GM21825 (cell line): ENCODE data around the gene PPP2R5E.

Experiments
- ATAC-seq: cut with Tn5 transposase; IDR thresholded peaks from one replicate; pipeline ENCODE4 v1.9.1; 2021; ENCODE audit warnings: mild to moderate bottlenecking, moderate library complexity; ENCODE audit not compliant: unreplicated experiment

Gene PPP2R5E

GRCh38 chr14:63474844-63475243, 68.3 kb downstream of the PPP2R5E start:
- no peak for ATAC-seq

- no peak for ATAC-seq
Measured at GRCh38 chr14:63474111-63474510, 69.1 kb downstream of the PPP2R5E start.

- ATAC-seq: no peak
Measured at GRCh38 chr14:63472986-63473788, 70.0 kb downstream of the PPP2R5E start.

GRCh38 chr14:63470962-63471793, 72.0 kb downstream of the PPP2R5E start:
- peak; percentile 79 for ATAC-seq

GRCh38 chr14:63468294-63468693, 74.9 kb downstream of the PPP2R5E start:
- ATAC-seq: no peak

- ATAC-seq: no peak
Measured at GRCh38 chr14:63467440-63468072, 75.6 kb downstream of the PPP2R5E start.

- ATAC-seq: no peak
Measured at GRCh38 chr14:63465347-63465746, 77.8 kb downstream of the PPP2R5E start.

GRCh38 chr14:63460680-63461369, 82.4 kb downstream of the PPP2R5E start:
- no peak for ATAC-seq

GRCh38 chr14:63459738-63460137, 83.4 kb downstream of the PPP2R5E start:
- ATAC-seq: no peak

GRCh38 chr14:63457498-63457897, 85.7 kb downstream of the PPP2R5E start:
- no peak for ATAC-seq

GRCh38 chr14:63454863-63455622, 88.1 kb downstream of the PPP2R5E start:
- ATAC-seq: peak; percentile 61

- peak; percentile 11 for ATAC-seq
Measured at GRCh38 chr14:63454436-63454835, 88.7 kb downstream of the PPP2R5E start.

- ATAC-seq: no peak
Measured at GRCh38 chr14:63453443-63453936, 89.7 kb downstream of the PPP2R5E start.

- no peak for ATAC-seq
Measured at GRCh38 chr14:63452796-63453195, 90.4 kb downstream of the PPP2R5E start.

- no peak for ATAC-seq
Measured at GRCh38 chr14:63448841-63449240, 94.3 kb downstream of the PPP2R5E start.

GRCh38 chr14:63444588-63444987, 98.6 kb downstream of the PPP2R5E start:
- no peak for ATAC-seq

GRCh38 chr14:63443988-63444387, 99.2 kb downstream of the PPP2R5E start:
- ATAC-seq: no peak

- ATAC-seq: no peak
Measured at GRCh38 chr14:63443361-63443760, 99.8 kb downstream of the PPP2R5E start.

- no peak for ATAC-seq
Measured at GRCh38 chr14:63438065-63438757, 105.0 kb downstream of the PPP2R5E start.
